ENCODE data around the gene PRKAG3. TPM values are rescaled to one million over a fixed set of nuclear protein-coding genes. Genes with fewer than 3 reads are reported as not detected.

The PRKAG3 gene
- total RNA-seq, 4 donors from 2014 or later = not detected

DNA sequence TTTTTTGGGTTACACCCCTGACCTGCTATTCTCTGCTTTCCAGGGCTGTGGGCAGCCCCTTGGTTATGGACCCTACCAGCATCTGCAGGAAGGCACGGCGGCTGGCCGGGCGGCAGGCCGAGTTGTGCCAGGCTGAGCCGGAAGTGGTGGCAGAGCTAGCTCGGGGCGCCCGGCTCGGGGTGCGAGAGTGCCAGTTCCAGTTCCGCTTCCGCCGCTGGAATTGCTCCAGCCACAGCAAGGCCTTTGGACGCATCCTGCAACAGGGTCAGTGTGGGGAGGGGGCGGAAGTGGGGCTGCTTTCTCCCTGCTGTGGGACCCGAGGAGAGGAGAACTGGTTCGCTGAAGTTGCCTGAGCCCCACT lies 39.4 kb upstream of the PRKAG3 start:
- no peak overlapping the region for H3K27ac ChIP-seq
- H3K36me3 ChIP-seq = no peaks in the 10 kb centered on the region
- WGBS, 2 donors = 30% methylated on average over 2 of the region's 18 CpGs; no CpG with 5 or more reads in 1 of the 2 donors
- no peaks in the 10 kb centered on the region for H3K9me3 ChIP-seq
- peaks cover 0 to 97% (median 0%) of the 10 kb centered on the region in 4 donors for H3K27me3 ChIP-seq
- peak overlapping the region in 2 of 4 donors; percentile 31 to 60 for H3K4me3 ChIP-seq
- no peak for TF ChIP-seq POLR2A (IDR thresholded peaks at IDR 0.05)
- TF ChIP-seq, protein P1, sequence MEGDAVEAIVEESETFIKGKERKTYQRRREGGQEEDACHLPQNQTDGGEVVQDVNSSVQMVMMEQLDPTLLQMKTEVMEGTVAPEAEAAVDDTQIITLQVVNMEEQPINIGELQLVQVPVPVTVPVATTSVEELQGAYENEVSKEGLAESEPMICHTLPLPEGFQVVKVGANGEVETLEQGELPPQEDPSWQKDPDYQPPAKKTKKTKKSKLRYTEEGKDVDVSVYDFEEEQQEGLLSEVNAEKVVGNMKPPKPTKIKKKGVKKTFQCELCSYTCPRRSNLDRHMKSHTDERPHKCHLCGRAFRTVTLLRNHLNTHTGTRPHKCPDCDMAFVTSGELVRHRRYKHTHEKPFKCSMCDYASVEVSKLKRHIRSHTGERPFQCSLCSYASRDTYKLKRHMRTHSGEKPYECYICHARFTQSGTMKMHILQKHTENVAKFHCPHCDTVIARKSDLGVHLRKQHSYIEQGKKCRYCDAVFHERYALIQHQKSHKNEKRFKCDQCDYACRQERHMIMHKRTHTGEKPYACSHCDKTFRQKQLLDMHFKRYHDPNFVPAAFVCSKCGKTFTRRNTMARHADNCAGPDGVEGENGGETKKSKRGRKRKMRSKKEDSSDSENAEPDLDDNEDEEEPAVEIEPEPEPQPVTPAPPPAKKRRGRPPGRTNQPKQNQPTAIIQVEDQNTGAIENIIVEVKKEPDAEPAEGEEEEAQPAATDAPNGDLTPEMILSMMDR (IDR thresholded peaks at IDR 0.05) = no peak
- intact Hi-C loops (cut with DNase I) = no loop called here
- no peak for DNase-seq
- H3K4me1 ChIP-seq = peaks cover 0 to 28% (median 0%) of the 10 kb centered on the region in 3 donors

DNA sequence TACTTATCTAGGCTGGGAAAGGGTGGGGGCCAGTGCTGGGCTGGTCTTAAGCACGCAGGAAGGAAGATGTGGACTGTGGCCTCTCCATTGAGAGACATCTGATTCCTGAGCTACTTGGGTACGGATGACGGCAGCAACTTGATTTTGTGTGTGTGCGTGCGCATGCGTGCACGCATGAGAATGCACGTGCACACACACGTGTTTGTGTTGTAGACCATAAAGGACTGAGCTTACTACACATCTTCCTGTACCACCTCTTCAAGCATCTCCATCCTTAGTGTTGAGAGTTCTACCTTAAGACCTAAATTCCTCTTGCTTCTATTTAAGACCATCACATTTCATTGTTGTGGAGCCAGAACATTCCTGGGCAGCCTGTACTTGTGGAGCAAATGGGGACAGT lies 37.5 kb upstream of the PRKAG3 start:
- intact Hi-C loops (cut with DNase I) = no loop called here
- peaks cover 0 to 99% (median 0%) of the 10 kb centered on the region in 4 donors for H3K27me3 ChIP-seq
- no peak overlapping the region for H3K27ac ChIP-seq
- no peaks in the 10 kb centered on the region for H3K36me3 ChIP-seq
- 81 to 90% methylated on average over 9 of the region's 9 CpGs for WGBS, 2 donors
- DNase-seq = no peak
- TF ChIP-seq, protein P1 (IDR thresholded peaks at IDR 0.05) = no peak
- TF ChIP-seq POLR2A (IDR thresholded peaks at IDR 0.05) = no peak
- peaks cover 0 to 37% (median 0%) of the 10 kb centered on the region in 3 donors for H3K4me1 ChIP-seq
- H3K4me3 ChIP-seq = no peak overlapping the region
- no peaks in the 10 kb centered on the region for H3K9me3 ChIP-seq

DNA sequence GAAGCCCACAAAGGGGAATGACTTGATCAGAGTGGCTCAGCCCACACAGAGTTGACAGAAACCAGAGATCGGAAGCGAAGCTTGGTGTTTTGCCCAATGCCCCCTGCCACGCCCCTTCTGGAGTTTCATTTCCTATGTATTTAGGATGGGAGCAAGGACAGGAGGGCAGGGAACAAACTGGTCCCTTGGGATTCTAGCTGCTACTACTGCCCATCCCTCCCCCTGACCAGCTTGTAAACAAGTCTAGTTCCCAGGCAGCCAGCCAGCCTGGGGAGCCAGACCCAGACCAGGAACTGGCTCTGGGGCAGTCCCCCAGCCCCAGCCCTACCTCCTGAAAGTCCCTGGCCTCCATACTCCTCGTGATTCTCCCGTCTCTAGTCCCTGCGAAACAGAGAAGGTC lies 36.3 kb upstream of the PRKAG3 start:
- Histone ChIP-seq H3K36me3 (no peaks in the 10 kb centered on the region), H3K4me1 (peaks cover 0 to 28% (median 0%) of the 10 kb centered on the region in 3 donors), H3K27ac (peak overlapping the region in 1 of 4 donors; percentile 21), H3K27me3 (peaks cover 0 to 99% (median 2%) of the 10 kb centered on the region in 4 donors), H3K4me3 (no peak overlapping the region), H3K9me3 (no peaks in the 10 kb centered on the region)
- TF ChIP-seq, protein P1 (IDR thresholded peaks at IDR 0.05) = no peak
- no peak for TF ChIP-seq POLR2A (IDR thresholded peaks at IDR 0.05)
- DNase-seq = no peak
- WGBS, 2 donors = 65 to 83% methylated on average over 3 of the region's 6 CpGs
- intact Hi-C loops (cut with DNase I) = no loop called here

DNA sequence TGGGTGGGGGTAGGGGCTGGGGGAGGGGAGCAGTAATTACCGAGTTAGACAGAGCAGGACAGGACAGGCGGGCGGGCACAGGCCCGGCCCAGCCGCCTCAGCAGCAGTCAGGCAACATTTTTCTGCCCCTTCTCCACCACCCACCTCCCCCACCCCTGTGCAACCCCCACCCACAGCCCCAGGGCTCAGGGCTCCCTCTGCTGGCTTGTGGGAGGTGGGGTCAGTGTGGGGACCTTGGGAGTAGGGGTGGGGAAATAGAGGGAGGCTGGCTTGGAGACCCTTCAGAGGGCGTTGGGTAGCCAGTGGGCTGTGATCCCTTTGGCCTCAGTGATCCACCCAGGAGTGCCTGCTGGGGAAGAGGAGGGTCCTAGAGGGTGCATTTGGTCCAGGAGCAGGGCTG lies 34.4 kb upstream of the PRKAG3 start:
- intact Hi-C loops (cut with DNase I) = no loop called here
- Histone ChIP-seq H3K4me1 (peaks cover 0 to 23% (median 0%) of the 10 kb centered on the region in 3 donors), H3K27me3 (peaks cover 0 to 99% (median 10%) of the 10 kb centered on the region in 4 donors), H3K36me3 (no peaks in the 10 kb centered on the region), H3K9me3 (no peaks in the 10 kb centered on the region), H3K27ac (peak overlapping the region in 1 of 4 donors; percentile 21), H3K4me3 (no peak overlapping the region)
- no peak for TF ChIP-seq POLR2A (IDR thresholded peaks at IDR 0.05)
- TF ChIP-seq, protein P1 (IDR thresholded peaks at IDR 0.05) = no peak
- 19 to 36% methylated on average over 3 to 6 of the region's 6 CpGs for WGBS, 2 donors
- DNase-seq = no peak

DNA sequence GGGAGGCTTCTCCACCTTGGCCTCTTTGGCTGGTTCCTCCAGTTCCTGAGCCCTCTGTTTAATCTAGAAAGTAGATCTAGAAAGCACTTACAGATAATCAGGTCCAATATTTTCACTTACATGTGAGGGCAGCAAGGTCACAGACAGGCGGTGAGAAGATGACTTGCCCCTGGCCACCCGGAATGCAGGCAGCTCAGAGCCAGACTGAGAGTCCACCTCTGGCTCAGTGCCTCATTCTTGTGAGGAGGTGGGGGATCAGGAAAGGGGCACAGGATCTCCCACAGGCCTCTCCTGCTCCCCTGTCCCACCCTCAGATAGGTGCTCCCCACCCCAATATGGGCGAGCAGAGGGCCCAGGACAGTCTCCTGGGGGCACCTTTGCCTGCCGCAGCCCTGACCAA lies 33.8 kb upstream of the PRKAG3 start:
- H3K36me3 ChIP-seq = no peaks in the 10 kb centered on the region
- H3K27me3 ChIP-seq = peaks cover 5 to 99% (median 16%) of the 10 kb centered on the region in 4 donors
- no peak overlapping the region for H3K4me3 ChIP-seq
- H3K27ac ChIP-seq = peak overlapping the region in 1 of 4 donors; percentile 21
- DNase-seq = no peak
- intact Hi-C loops (cut with DNase I) = no loop called here
- H3K9me3 ChIP-seq = no peaks in the 10 kb centered on the region
- WGBS, 2 donors = 65% methylated on average over 3 of the region's 4 CpGs; no CpG with 5 or more reads in 1 of the 2 donors
- TF ChIP-seq, protein P1 (IDR thresholded peaks at IDR 0.05) = no peak
- H3K4me1 ChIP-seq = peaks cover 5 to 27% (median 6%) of the 10 kb centered on the region in 3 donors

Data from esophagus squamous epithelium (tissue), 5 donors.